Measurements from ENCODE around the gene GULP1.

DNA sequence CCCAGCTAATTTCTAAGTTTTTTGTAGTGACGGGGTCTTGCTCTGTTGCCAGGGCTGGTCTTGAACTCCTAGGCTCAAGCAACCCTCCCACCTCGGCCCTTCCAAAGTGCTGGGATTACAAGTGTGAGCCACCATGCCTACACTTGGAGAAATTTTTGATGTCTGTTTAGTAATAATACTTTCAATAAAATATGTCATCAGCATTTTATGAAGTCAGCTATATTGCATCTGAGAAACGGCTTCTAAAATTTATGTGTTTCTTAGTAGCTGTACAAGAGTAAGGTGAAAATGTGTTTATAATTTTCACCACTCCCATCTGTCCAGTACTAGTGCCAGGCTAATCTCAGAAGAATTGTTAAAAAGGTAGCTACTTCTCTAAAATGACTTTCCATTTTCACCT lies 46.8 kb downstream of the GULP1 start:
- no peak for TF ChIP-seq GLIS3 (CRISPR knock-in tag; IDR thresholded peaks at IDR 0.05)
- no peak for TF ChIP-seq BACH2 (CRISPR knock-in tag; IDR thresholded peaks at IDR 0.05; ENCODE audit: borderline replicate concordance)
- TF ChIP-seq SNAI2 (CRISPR knock-in tag; IDR thresholded peaks at IDR 0.05): no peak
- no peak for TF ChIP-seq RARB (CRISPR knock-in tag; IDR thresholded peaks at IDR 0.05)
- TF ChIP-seq ZNF8 (CRISPR knock-in tag; IDR thresholded peaks at IDR 0.05): no peak
- TF ChIP-seq ZC3H10 (CRISPR knock-in tag; IDR thresholded peaks at IDR 0.05): no peak
- no peak for TF ChIP-seq ISL1 (CRISPR knock-in tag; IDR thresholded peaks at IDR 0.05)
